ENCODE data around the gene FAXC.

- TF ChIP-seq POLR2A (IDR thresholded peaks at IDR 0.05; ENCODE audit: low read depth) = no peak
- TF ChIP-seq CTCF (IDR thresholded peaks at IDR 0.05) = no peak
- no peak for TF ChIP-seq POLR2AphosphoS5 (IDR thresholded peaks at IDR 0.05)
Observed at GRCh38 chr6:99285881-99286280, 63.6 kb downstream of the FAXC start.
